HG02852 (cell line): ENCODE results near the gene NYAP1.

ENCODE experiments used
- ATAC-seq: cut with Tn5 transposase; IDR thresholded peaks from one replicate; pipeline ENCODE4 v1.9.1; 2021; ENCODE audit warnings: mild to moderate bottlenecking, moderate library complexity; ENCODE audit not compliant: unreplicated experiment

NYAP1 gene

DNA sequence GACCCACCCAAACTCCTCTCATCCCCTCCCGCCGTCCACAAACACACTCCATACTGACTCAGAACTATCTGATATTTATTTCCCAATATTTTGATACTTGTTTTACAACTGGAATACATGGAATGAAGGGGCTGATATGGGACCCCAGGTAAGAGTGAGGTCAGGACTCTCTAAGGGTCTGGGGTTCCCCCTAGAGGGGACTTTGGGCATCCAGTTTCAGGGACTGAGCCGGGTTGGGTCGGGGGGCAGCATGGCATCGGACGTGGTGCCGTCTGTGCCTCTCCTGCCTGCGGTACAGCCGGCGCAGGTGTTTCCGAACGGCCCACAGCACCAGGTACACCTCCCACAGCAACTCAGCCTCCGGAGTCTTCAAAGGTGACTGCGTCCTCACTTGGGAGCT lies 27.2 kb upstream of the NYAP1 start:
- ATAC-seq, result no peak

DNA sequence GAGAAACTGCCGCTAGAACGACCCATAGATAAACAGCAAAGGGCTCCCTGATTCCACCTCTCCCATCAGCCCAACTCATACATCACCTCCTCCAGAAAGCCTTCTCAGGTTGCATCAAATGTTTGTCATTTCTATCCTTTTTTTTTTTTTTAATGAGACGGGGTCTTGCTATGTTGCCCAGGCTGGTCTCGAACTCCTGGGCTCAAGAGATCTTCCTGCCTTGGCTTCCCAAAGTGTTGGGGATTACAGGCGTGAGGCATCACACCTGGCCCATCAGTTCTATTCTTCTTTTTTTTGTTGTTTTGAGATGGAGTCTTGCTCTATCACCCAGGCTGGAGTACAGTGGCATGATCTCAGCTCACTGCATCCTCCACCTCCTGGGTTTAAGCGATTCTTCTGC lies 26.7 kb upstream of the NYAP1 start:
- no peak for ATAC-seq

DNA sequence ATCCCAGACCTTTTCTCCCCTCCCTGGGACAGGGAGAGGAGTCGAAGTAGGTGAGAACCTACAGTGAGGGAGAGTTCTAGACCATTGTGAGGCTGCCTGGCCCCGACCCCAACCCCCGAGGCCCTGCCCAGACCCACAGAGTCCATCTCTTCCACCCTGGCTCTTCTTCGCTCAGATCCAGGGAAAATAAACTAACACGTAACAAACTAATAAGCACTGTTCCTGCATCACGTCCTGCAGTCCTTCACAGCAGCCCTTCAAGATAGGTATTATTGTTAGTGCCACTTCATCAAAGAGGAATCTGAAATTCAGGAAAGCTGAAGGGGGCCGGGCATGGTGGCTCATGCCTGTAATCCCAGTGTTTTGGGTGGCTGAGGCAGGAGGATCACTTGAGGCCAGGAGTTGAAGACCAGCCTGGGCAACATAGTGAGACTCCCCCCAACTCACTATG lies 19.5 kb upstream of the NYAP1 start, which contains the start of gene SPACDR:
SPACDR (minus strand) TSS at position 51 of the 451 bp plus-strand sequence. CDS start 235 bp downstream, outside the sequence.
- ATAC-seq, result no peak

DNA sequence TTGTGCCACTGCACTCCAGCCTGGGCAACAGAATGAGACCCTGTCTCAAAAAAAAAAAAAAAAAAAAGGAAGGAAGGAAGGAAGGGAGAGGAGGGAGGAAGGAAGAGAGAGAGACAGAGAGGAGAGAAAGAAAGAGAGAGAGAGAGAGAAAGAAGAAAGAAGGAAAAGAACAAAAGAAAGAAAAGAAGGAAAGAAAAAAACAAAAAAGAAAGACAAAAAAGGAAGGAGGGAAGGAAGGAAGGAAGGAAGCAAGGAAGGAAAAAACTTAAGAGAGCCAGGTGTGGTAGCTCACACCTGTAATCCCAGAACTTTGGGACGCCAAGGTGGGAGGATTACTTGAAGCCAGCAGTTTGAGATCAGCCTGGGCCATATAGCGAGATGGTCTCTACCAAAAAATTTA lies 18.9 kb upstream of the NYAP1 start:
- ATAC-seq, result no peak

DNA sequence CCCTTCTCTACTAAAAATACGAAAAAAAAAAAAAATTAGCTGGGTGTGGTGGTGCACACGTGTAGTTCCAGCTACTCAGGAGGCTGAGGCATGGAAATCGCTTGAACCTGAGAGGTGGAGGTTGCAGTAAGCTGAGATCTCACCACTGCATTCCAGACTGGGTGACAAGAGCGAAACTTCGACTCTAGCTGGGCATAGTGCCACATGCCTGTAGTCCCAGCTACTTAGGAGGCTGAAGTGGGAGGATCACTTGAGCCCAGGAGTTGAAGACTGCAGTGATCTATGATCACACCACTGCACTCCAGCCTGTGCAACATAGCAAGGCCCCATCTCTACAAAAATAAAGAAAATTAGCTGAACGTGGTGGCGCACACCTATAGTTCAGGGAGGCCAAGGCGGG lies 18.4 kb upstream of the NYAP1 start:
- ATAC-seq, result no peak

DNA sequence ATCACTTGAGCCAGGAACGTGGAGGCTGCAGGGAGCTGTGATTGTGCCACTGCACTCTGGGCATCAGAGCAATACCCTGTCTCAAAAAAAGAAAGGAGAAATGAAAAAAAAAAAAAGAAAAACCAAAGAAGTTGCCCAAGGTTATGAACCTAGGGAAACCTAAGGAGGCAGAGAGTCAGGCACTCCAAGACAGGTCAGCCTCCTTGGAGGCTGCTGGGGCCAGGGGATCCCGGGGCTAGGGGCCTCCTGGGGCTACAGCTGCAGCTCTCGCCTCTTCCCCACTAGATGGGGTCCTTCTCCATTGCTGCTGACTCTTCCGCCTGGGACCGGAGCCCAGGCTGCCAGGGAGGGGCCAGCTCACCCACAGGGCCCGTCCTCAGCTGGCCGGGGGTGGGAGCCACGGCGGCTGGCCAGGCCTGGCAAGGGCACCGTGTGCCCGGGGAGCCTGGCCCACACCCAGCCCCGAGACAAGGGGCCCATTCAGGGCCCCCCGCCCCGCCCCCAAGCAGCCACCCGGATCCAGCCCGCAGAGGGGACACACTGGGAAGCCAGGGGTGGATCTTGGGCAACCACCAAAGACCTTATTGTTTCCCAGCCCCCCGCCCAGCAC lies 17.9 kb upstream of the NYAP1 start:
- ATAC-seq, result no peak

DNA sequence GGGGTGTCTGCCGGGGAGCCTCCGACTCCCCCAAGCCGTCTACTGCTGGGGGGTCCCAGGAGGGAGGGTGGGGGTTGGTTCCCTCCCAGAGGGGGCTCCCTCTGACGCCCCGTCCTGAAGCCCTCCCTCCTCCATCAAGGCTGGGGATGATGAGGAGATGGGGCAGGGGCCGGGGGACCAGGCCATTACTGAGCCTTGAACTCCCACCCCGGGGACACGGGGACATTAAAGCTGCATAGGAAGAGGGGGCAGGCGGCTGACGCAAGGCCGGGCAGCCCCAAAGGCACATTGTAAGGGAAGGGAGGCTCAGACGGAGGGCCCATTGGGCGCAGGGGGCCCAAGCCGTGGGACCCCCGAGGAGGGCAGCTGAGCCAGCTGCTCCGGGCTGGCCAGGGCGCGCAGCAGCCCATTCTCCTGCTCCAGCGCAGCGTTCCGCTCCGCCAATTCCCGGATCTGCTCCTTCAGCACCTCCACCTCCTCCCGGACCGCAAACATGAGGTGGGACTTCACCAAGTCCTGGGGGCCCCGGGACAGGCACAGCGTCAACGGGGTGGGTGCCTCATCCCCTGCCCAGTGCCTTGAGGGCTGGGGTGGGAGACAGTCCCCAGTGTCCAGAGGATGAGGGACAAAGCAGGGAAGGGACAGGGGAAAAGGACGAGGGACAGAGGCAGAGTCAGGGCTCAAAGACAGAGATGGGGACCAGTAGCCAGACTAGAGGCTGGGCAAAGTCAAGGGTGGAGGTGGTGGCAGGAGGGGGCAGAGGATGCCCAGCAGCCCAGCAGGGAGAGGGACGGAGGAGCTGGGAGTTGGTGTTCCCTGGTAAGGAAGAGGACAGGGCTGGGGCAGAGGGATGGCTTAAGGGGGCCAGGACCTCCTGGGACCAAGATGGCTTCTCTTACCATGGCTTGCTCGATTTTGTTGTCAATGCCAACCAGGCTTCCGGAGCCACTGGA lies 16.8 kb upstream of the NYAP1 start:
- no peak for ATAC-seq

DNA sequence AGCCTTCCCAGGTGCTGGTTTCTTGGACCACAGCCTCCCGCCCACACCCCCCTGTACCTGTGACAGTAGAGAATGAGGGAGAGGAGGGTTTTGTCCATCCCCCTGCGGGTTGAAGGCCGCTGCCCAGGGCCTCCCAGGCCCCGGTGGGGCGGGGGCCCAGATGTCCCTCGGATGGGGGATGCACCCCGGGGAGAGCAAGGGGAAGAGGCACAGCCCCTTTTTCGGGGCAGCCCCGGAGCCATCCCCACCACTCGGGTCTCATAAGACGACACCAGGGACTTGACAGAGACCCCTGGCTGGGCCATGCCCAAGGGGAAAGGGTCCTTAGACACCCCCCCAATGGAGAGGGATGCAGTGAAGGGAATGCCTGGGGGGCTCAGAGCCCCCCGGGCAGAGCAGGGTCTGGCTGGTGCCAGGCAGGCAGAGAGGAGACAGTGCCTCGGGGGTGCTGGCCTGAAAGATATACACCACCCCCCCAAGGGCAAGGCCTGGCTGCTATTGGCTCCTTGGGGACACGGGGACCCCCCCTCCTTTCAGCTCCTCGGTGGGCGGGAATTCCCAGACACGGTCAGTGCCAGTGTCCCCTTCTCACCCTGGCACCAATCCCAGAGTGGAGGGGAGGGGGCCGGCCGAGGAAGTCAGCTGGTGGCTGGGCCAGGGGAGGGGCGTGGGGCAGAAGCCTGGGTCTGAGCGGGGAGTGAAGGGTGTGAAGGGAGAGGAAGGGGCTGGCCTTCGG lies 15.9 kb upstream of the NYAP1 start:
- ATAC-seq, result no peak

DNA sequence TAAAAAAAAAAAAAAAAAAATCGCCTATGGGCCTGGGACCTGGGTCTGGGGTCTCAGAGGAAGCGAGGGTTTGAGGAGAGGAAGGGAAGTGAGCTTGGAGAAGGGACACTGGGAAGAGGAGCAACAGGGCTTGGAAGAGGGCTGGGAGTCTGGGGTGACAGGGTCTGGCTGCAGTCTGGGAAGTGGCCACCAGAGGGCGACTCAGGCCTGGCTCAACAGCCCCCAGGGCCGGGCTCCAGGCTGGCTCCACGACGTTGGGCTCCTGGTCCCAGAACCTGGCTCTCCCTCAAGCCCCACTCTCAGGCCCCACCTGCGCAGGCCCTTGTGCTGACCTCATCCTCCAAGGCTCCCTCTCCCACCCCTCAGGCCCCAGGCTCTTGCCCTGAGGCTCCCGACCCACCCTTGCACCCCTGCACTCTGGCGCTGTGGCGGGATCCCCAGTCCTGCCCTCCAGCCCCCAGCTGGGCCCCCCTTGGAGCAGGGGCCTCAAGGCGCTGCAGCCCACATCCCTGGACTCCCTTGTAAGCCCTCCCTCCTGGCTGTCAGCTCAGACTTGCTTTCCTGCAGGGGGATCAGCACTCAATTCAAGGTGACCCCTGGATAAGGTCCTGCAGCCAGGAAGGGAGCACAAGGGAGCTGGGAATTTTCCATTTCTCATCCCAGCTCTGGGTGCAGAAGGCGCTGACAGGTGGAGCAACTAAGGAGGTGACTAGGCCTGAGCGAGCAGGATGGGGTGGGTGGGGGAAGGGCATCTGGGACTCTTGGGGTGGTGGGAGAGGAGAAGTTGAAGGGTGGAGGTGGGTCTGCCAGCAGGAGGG lies 14.3 kb upstream of the NYAP1 start:
- ATAC-seq, result peak; percentile 60

DNA sequence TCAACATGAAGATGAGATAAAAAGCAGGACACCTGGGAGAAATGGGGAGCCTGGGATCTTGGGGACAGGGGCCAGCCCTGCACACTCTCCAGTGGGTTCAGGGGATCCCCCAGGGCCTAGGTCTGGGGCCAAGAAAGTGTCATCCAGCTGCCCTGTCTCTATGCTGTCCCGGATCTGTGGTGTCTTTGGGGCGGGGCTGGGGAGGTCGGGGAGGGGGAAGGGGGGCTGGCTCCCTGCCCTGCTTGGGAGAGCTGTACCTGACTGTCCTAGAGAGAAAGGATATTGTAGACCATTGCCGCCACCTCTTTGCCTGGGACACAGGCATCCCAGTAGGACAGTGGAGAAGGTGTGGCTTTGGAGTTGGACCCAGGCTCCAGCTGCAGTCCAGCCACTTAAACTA lies 12.7 kb upstream of the NYAP1 start:
- ATAC-seq, result no peak

DNA sequence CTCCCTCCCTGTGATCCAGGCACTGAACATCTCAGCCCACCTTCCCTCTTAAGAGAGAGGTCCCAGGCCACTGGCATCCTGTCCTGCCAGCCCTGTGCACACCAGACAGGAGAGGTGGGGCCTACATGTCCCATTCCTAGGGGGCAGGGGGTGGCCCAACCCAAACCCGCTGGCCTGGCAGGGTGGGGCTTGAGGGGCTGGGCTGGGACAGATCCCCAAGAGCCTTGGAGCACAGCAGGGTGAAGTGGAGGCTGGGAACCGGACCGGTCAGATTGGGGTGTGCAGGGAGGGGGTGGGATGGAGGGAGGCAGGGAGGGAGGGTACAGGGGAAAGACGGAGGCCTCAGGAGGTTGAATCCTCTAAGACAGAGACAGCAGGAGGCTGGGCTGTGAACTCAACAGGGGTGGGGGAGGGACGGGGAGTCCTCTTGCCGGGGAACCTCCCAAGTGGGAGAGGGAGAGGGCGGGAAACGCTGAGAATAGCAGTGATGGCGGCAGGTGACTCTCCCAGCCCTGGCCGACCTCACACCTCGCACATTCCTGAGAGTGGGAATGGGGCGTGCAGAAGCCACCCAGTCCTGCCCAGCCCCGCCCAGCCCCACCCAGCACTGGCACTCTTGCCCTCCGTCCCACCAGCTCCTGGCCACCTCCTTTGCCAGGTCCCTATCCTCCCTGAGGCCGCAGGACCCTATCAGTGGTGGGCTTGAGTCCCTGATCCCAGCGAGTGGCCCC lies 11.4 kb upstream of the NYAP1 start:
- ATAC-seq, result no peak

DNA sequence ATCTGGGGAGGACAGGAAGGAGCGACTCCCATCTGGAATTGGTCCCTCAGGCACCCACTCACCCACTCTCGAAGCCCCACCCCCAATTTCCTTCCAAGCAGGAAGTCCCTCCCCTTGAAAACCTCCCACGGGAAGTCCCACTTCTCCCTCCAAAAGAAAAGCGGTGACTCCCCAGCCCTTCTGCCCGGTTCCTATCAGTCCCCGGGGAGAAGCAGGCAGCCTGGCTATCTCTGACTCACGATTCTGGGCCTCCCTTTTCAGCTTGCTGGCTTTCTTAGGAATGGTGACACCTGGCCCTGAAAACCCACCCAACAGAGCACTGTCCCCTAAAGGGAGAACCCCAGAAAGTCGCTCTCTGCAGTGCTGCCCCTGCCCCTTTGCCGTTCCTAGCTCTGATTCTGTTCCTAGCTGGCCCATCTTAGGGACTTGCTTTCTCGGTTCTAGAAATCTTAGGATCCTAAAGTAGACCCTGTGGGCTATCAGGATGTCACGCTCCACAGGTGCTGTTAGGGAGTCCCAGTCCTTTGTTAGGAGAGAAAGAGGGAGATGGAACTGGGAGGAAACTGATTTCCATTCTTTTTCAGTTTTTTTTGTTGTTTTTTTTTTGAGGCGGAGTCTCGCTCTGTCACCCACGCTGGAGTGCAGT lies 10.8 kb upstream of the NYAP1 start:
- ATAC-seq, result no peak

DNA sequence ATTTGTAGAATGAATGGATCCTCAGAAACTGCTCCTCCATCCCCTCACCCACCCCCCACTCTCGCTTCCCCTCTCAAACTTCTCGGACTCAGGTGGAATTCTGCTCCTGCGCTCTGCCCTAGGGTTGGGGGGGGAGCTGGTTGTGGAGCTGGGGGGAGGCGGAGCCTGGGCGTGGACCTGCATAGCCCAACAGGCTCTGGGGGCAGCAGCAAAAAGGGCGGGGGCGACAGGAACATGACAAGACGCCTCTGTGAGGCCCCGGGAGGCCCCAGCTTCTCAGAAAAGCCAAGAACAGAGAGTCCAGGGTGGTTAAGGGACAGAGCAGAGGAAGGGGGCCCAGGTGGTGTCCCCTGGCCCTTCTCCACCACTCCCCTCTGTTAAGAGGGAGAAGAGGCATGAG lies 8.2 kb upstream of the NYAP1 start:
- ATAC-seq, result no peak

DNA sequence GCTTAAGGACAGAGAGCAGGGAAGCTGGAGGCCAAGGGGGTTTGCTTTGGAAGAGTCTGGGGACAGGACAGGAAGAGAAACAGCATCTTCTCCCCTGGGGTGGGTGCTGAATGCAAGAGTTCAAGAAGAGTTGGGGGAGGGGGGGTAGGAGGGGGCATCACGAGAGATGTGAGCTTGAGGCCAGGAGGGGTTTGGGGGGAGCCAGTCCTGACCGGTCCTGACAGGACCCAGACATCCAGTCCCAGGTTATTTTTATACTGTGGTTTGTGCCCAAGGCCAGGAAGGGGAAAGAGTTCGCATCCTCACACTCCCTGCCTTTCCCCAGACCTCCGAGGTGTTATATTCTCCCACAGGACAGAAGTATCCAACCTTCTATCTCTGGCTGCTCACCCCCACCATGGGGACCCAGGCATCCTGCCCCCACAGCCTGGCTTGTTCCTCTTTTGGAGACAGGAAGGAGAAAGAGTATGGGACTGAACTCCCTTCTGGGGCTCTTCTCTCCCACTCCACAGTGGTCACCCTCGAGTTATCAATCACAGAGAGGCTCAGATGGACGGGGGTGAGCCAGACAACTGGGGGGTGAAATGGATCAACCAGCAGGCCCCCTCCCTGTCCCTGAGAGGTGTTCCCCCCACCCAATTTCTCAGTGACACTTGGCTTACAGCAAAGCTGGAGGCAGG lies 7.5 kb upstream of the NYAP1 start:
- no peak for ATAC-seq

DNA sequence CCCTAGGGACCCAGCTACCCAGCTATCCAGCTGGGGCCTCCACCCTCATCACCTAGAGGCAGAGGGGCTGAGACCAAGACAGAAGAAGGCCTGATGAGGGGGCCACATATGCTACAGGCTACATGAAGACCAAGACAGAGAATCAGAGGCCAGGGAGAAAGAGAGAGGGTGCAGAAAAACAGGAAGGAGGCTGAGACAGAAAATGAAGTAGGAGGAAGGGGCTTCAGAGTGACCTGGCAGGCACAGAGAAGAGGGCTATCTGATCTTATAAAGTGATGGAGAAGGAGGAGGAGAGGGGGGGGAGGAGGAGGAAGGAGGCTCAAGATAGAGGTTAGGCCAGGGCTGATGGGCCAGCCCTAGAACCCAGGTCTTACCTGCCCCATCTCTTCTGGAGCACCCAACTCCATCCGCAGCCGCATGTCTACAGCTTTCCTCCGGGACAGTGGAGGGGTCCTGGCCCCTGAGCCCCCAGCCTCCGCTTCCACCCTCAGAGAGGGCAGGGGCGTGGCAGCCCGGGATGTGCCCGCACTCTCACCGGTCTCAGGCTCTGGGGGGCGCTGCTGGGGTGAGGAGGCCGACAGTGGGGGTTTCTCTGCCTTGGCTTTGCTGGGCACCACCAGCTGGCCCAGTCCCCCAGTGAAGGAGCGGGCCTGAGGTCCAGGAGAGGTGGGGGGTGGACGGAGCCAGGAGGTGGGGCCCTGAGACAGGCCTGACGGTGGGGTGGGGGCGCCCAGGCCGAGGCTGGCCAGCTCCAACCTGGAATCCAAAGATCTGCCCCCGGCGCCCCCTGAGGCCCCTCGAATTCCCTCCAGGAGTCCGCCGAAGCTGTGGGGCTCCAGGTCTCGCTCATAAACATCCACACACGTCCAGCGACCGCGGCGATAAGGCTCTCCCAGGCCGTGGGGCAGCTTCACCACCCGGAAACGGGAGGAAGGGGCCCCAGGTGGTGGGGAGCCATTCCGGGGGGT lies 6.5 kb upstream of the NYAP1 start:
- no peak for ATAC-seq

DNA sequence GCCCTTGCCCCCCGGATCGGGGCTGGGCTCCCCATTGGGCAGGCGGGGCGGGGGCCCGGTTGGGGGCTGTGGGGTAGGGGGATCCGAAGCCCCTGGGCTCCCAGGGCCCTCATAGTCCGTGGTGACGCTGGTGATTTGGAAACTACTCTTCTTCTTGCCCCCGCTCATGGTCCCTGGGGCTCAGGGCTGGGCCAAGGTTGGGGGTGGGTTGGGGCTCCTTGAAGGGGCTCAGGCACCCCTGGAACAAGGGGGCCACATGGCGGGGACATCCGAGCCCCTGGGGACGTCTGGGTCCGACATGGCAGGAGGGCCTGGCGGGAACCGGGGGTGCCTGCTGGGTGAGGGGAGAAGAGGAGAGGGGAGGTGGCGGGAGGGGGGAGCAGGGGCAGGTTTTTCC lies 5.9 kb upstream of the NYAP1 start:
- ATAC-seq, result no peak

DNA sequence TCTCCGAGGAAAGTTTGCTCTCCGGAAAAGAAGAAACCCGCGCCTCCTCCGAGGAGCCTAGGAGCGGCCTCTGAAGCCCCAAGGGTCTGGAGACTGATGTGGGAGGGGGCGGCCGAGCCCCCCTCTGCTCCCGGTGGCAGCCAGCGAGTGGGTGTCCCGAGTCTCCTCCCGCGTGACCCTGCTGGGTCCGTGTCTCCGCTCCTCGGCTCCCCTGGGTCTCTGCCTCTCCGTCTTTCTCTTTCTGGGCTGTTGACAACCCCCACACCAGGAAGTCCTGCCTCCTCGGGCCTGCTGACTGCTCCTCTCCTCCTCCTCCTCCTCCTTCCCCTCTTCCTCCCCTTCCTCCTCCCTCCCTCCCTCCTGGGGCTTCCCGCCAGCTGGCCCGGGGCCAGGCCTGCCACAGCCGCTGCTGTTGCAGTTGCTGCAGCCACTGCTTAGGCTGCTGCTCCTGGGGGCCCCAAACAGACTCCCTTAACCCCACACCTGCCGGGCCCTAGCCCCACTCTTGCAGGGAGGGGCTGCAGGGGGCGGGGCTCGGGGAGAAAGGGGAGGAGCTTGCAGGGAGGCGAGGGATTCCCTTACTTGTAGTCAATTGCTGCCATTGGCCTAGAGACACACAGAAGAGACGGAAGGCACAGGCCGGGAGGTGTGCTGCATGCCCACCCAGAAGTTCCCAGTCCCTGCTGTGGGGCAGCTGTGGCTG lies 4.6 kb upstream of the NYAP1 start, which contains the start of gene TSC22D4:
TSC22D4 (minus strand) TSS at position 257 of the 703 bp plus-strand sequence. CDS start 1,176 bp downstream, outside the sequence.
- peak; percentile 66 for ATAC-seq
